Lower leg skin (tissue), 4 donors: ENCODE data around the gene USP30. TPM values are rescaled to one million over a fixed set of nuclear protein-coding genes. Genes with fewer than 3 reads are reported as not detected.

Source experiments
- DNase-seq, 2 donors: peaks; one replicate each; pipeline ENCODE4 v3.0.0-alpha.2; 2019; ENCODE audit warnings: low spot score in 2 of 2
- H3K4me3 ChIP-seq: fragments of 200-600 bp; sonication (generic); 2 replicates; pipeline ENCODE4 v1.5.1; 2017; ENCODE audit warnings: mild to moderate bottlenecking, low read depth; ENCODE audit not compliant: poor library complexity, severe bottlenecking
- CTCF ChIP-seq, 3 donors: fragments of 450-650 bp; IDR thresholded peaks; one replicate each; pipeline ENCODE4 v1.5.1; 2016; ENCODE audit warnings: antibody characterized with exemption in 3 of 3, mild to moderate bottlenecking in 3 of 3, moderate library complexity in 2 of 3
- POLR2A ChIP-seq, 2 donors: fragments of 450-650 bp; IDR thresholded peaks; one replicate each; pipeline ENCODE4 v1.6.1; 2016 to 2017; ENCODE audit warnings: antibody characterized with exemption in 2 of 2, mild to moderate bottlenecking in 1 of 2, moderate library complexity in 1 of 2
- WGBS, 2 donors: methylation state at CpG; one replicate each; pipeline ENCODE4 v1.1.5; 2018; 5-methylcytosine and 5-hydroxymethylcytosine counted together
- intact Hi-C: fragments of 100-400 bp; cut with DNase I; formaldehyde crosslinking; loops from one replicate; pipeline ENCODE4 v1.15.0; 2023; ENCODE audit warnings: low total_unique reads
- total RNA-seq, 4 donors: library from RNA; depleted of rRNA; stranded (reverse); fragments of >200 nt; gene quantifications; one replicate each; pipeline ENCODE4 v1.1.0, GENCODE V29; 2016

Gene USP30
- total RNA-seq, 4 donors from 2014 or later = 11.5 to 29.5 (median 22.2) TPM

DNA sequence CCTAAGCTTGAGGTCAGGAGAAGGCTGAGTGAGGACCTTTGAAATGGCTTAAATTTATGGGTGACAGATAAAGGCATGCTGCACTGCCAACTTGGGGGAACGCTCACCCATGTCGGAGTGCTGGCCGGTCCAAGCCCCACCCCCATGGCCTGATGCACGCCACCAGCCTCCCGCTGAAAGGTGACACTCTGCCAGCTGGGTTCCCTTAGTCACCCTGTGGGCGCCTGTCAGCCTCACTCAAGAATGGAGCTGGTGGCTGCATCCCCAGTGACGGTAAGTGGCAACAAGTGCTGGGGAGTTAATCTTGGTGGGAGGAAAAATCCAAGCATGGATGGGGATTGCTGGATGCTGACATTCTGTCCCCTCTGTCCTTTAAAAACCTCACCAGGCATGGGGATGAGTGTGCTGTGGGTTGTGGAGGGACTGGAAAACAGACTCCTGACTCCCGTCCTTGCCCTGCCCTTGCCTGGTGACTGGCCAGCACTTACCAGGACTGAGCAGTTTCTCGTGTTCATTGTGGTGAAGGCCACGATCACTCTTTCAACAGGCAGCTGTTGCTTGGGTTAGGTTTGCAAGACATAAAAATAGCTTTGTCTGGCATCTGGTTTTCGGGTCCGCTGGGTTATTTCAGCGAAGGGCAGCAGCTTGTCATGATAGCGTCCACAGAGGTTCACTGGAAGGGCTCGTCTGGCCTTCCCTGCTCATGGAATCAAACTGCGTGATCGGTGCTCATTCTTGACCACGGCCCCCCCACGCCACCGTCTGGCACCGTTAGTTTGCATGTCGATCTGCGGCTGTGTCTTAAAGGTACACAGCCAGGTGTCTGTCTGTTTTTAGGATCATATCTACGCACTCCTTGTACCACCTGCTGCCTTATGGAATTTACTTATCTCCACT is 79.0 kb downstream of the USP30 start:
- DNase-seq = no peak
- H3K4me3 ChIP-seq = no peak overlapping the region
- TF ChIP-seq CTCF (IDR thresholded peaks at IDR 0.05) (no peak), POLR2A (IDR thresholded peaks at IDR 0.05) (no peak)
- WGBS, 2 donors = 61 to 70% methylated on average over 24 of the region's 24 CpGs
- intact Hi-C loops = no loop called here

- DNase-seq = no peak
Measured at GRCh38 chr12:109134186-109134917, 82.0 kb downstream of the USP30 start.

DNA sequence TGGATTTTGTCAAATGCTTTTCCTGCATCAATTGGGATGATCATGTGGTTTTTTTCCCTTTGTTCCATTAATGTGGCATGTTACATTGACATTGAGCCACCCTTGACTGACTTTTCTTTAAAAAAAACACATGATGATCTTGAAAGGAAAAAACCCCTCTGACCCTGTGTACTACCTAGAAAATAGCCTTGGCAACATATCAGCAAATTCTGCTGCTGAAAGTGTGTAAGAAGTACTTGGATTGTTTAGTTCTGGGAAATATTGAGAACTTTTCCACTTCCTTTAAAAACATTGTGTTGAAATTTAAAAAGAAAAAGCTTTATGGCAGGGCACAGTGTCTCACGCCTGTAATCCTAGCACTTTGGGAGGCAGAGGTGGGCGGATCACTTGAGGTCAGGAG is 84.7 kb downstream of the USP30 start:
- 74 to 81% methylated on average over 2 of the region's 2 CpGs for WGBS, 2 donors
- DNase-seq = no peak
- H3K4me3 ChIP-seq = no peak overlapping the region
- intact Hi-C loops = no loop called here
- no peak for TF ChIP-seq CTCF (IDR thresholded peaks at IDR 0.05)
- no peak for TF ChIP-seq POLR2A (IDR thresholded peaks at IDR 0.05)

More at GRCh38 chr12:109134186-109134917, 82.0 kb downstream of the USP30 start:
- H3K4me3 ChIP-seq = no peak overlapping the region
- 32 to 40% methylated on average over 6 of the region's 6 CpGs for WGBS, 2 donors
- intact Hi-C loops = no loop called here
- no peak for TF ChIP-seq CTCF (IDR thresholded peaks at IDR 0.05)
- TF ChIP-seq POLR2A (IDR thresholded peaks at IDR 0.05) = no peak

Other genes starting within 250 kb of the USP30 start
- gene SSH1, start 195.0 kb upstream of the USP30 start, total RNA-seq = 10 to 100 TPM in 3 of 4 donors, 1 to 10 TPM in 1; 7.3 to 15.1 (median 13.1) TPM
- gene DAO, start 172.5 kb upstream of the USP30 start, total RNA-seq = not detected
- gene SVOP, start 31.5 kb upstream of the USP30 start, total RNA-seq = not detected
- 10 to 100 TPM; 17.6 to 36.5 (median 26.0) TPM for gene ALKBH2, start 40.9 kb downstream of the USP30 start, total RNA-seq
- gene UNG, start 45.0 kb downstream of the USP30 start, total RNA-seq = 10 to 100 TPM; 31.9 to 57.5 (median 46.9) TPM
- gene ACACB, start 64.0 kb downstream of the USP30 start, total RNA-seq = 10 to 100 TPM; 19.6 to 38.2 (median 25.8) TPM